ENCODE data around the gene C4orf50. TPM values are rescaled to one million over a fixed set of nuclear protein-coding genes. Genes with fewer than 3 reads are reported as not detected.

Gene C4orf50
- total and polyA plus RNA-seq, 4 experiments from 2014 or later, result 0.02 to 0.26 (median 0.25) TPM; not detected in 1

DNA sequence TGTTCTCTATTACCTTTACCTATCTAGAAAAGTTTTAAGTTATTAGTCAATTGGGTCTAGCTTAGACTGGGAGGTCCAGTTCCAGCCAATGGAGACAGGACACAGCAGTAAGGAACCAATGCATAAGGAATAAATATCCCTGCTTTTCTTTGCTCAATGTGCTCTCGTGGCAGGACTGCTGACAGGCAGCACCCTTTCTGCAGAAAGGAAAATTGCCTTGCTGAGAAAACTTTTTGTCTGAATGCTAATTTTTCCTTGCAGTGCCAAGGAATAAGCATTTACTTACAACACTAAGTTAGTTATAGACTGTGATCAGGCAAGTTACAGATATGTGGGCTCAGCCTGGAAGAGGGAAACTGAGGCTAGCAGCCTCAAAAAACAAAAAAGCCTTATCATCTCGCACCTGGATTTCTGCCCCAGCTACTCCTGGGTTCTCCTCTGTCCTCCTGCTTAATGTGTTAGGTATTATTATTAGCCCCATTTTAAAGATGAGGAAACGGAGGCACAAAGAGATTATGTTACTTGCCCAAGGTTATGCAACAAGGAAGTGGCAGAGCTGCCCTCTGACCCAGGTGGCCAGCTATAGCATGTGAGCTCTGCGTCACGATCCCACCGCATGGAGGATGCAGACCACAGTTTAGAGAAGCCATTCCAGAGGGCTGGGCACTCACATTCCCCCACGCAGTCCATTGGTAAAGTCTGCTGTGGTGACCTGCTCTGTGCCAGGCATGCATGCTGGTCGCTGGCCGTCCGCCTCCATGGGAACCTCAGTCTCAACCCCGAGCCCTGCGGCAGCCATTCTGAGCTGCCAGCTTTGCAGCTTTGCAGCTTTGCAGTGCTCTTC, 40.5 kb upstream of the C4orf50 start:
- Histone ChIP-seq H3K4me1 (ENCODE audit: insufficient read depth, low read length) (no peaks in the 10 kb centered on the region), H3K4me3 (ENCODE audit: low read length in 2 of 2) (no peak overlapping the region), H3K27me3 (ENCODE audit: insufficient read depth, low read length) (no peaks in the 10 kb centered on the region), H3K27ac (ENCODE audit: low read depth, low read length) (no peak overlapping the region), H3K9me3 (ENCODE audit: control insufficient read depth in 1 of 2, low read length in 2 of 2) (peaks cover 0 to 21% of the 10 kb centered on the region in 2 donors), H3K36me3 (ENCODE audit: insufficient read depth, low read length) (peaks cover 15% of the 10 kb centered on the region)
- Mint-ChIP-seq H3K27me3 (no peaks in the 10 kb centered on the region), H3K4me1 (no peaks in the 10 kb centered on the region), H3K9me3 (peaks cover 0 to 33% (median 21%) of the 10 kb centered on the region in 8 donors), H3K4me3 (no peak overlapping the region), H3K27ac (no peak overlapping the region), H3K36me3 (peaks cover 50 to 57% of the 10 kb centered on the region in 2 donors)
- DNase-seq, result no peak
- intact Hi-C loops (cut with micrococcal nuclease), result no loop called here
- ChIA-PET POLR2A (ENCODE audit: partially characterized antibody) (no interaction called here), CTCF (ENCODE audit: partially characterized antibody) (no interaction called here)

DNA sequence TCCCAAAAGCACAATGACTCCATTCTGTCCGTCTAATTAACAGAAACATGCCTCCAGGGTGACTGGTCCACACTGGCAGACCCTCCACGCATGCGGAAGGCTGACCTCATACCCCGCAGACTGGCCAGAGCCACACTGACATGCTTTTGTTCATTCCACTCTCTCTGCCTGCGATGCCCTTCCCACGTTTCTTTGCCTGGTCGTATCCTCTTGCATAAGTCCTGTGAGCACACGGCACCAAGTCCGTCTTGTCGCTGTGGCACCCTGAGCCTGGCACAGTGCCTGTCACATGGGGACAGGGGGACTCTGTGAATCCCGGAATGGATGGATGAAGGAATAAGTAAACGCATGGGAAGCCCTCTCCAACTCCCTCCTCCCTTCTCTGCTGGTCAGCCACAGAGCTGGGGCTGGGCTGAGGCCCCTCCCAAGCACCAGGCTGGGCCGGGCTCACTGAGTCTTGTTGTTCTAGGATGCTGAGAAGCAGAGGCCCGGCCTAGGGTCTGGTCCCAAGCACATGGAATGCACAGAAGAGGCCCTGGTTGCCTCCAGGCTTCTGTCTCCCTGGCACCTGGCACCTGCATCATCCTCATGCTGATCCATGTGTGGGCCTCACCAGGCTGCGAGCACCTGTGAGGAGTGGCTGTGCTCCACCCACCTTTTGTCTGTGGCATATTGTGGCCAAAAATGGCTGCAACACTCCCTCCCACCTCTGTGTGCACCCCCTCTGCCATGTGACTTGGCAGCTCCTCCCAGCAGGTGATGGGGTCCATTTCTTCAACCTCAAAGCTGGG, 38.9 kb upstream of the C4orf50 start:
- Histone ChIP-seq H3K4me1 (ENCODE audit: insufficient read depth, low read length) (no peaks in the 10 kb centered on the region), H3K27me3 (ENCODE audit: insufficient read depth, low read length) (no peaks in the 10 kb centered on the region), H3K9me3 (ENCODE audit: control insufficient read depth in 1 of 2, low read length in 2 of 2) (peaks cover 0 to 21% of the 10 kb centered on the region in 2 donors), H3K4me3 (ENCODE audit: low read length in 2 of 2) (no peak overlapping the region), H3K27ac (ENCODE audit: low read depth, low read length) (no peak overlapping the region), H3K36me3 (ENCODE audit: insufficient read depth, low read length) (peaks cover 15% of the 10 kb centered on the region)
- no peak for DNase-seq
- Mint-ChIP-seq H3K27me3 (no peaks in the 10 kb centered on the region), H3K4me1 (no peaks in the 10 kb centered on the region), H3K4me3 (no peak overlapping the region), H3K36me3 (peaks cover 45 to 51% of the 10 kb centered on the region in 2 donors), H3K27ac (peak overlapping the region in 1 of 7 donors; percentile 17), H3K9me3 (peaks cover 0 to 33% (median 21%) of the 10 kb centered on the region in 8 donors)
- CTCF ChIA-PET (ENCODE audit: partially characterized antibody), result no interaction called here
- intact Hi-C loops (cut with micrococcal nuclease), result no loop called here
- POLR2A ChIA-PET (ENCODE audit: partially characterized antibody), result no interaction called here

DNA sequence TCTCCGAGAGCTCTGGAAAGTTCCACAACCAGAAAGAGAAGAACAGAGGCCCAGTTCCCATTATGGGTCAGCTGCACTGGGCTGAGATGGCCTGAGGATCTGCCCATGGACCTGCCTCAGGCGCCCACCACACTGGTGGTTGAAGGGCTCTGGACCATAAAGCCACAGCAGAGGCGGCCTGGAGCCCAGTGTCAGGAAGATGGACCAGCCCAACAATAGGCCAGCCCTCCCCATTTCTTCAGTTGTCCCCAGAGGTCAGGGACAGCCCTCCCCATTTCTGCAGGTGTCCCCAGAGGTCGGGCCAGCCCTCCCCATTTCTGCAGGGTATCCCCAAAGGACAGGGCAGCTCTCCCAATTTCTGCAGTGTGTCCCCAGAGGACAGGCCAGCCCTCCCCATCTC, 37.2 kb upstream of the C4orf50 start:
- H3K36me3 ChIP-seq (ENCODE audit: insufficient read depth, low read length), result peaks cover 6% of the 10 kb centered on the region
- no peak overlapping the region for H3K27ac Mint-ChIP-seq
- no peak overlapping the region for H3K27ac ChIP-seq (ENCODE audit: low read depth, low read length)
- POLR2A ChIA-PET (ENCODE audit: partially characterized antibody), result no interaction called here
- CTCF ChIA-PET (ENCODE audit: partially characterized antibody), result no interaction called here
- H3K27me3 ChIP-seq (ENCODE audit: insufficient read depth, low read length), result no peaks in the 10 kb centered on the region
- intact Hi-C loops (cut with micrococcal nuclease), result no loop called here
- H3K36me3 Mint-ChIP-seq, result peaks cover 29 to 33% of the 10 kb centered on the region in 2 donors
- H3K4me1 ChIP-seq (ENCODE audit: insufficient read depth, low read length), result no peaks in the 10 kb centered on the region
- peaks cover 0 to 28% (median 18%) of the 10 kb centered on the region in 8 donors for H3K9me3 Mint-ChIP-seq
- no peaks in the 10 kb centered on the region for H3K4me1 Mint-ChIP-seq
- no peak for DNase-seq
- H3K27me3 Mint-ChIP-seq, result no peaks in the 10 kb centered on the region
- H3K9me3 ChIP-seq (ENCODE audit: control insufficient read depth in 1 of 2, low read length in 2 of 2), result peaks cover 0 to 21% of the 10 kb centered on the region in 2 donors
- no peak overlapping the region for H3K4me3 ChIP-seq (ENCODE audit: low read length in 2 of 2)
- H3K4me3 Mint-ChIP-seq, result no peak overlapping the region

DNA sequence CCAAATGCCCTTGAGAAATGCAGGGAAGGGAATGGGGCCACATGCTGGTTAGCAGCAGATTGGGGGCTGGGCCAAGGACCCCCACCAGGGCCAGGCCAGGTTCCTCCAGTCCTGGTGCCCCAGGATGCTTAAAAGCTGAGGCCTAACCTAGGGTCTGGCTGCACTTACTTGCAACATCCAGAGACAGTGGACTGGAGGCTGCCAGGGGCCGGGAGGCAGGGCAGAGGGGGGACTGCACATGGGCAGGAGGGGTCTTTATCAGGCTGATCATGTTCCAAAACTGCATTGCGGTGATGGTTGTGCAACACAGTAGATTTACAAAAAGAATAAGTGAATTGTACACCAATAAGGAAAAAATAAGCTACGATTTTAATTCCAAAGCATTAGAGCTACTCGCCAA, 36.8 kb upstream of the C4orf50 start:
- H3K4me1 ChIP-seq (ENCODE audit: insufficient read depth, low read length), result no peaks in the 10 kb centered on the region
- CTCF ChIA-PET (ENCODE audit: partially characterized antibody), result no interaction called here
- POLR2A ChIA-PET (ENCODE audit: partially characterized antibody), result no interaction called here
- no peak overlapping the region for H3K27ac ChIP-seq (ENCODE audit: low read depth, low read length)
- Mint-ChIP-seq H3K27ac (no peak overlapping the region), H3K36me3 (peaks cover 25 to 29% of the 10 kb centered on the region in 2 donors), H3K4me1 (no peaks in the 10 kb centered on the region), H3K27me3 (no peaks in the 10 kb centered on the region), H3K9me3 (peaks cover 0 to 24% (median 14%) of the 10 kb centered on the region in 8 donors), H3K4me3 (no peak overlapping the region)
- DNase-seq, result no peak
- H3K36me3 ChIP-seq (ENCODE audit: insufficient read depth, low read length), result peaks cover 6% of the 10 kb centered on the region
- peaks cover 0 to 18% of the 10 kb centered on the region in 2 donors for H3K9me3 ChIP-seq (ENCODE audit: control insufficient read depth in 1 of 2, low read length in 2 of 2)
- no peaks in the 10 kb centered on the region for H3K27me3 ChIP-seq (ENCODE audit: insufficient read depth, low read length)
- no peak overlapping the region for H3K4me3 ChIP-seq (ENCODE audit: low read length in 2 of 2)
- intact Hi-C loops (cut with micrococcal nuclease), result no loop called here

DNA sequence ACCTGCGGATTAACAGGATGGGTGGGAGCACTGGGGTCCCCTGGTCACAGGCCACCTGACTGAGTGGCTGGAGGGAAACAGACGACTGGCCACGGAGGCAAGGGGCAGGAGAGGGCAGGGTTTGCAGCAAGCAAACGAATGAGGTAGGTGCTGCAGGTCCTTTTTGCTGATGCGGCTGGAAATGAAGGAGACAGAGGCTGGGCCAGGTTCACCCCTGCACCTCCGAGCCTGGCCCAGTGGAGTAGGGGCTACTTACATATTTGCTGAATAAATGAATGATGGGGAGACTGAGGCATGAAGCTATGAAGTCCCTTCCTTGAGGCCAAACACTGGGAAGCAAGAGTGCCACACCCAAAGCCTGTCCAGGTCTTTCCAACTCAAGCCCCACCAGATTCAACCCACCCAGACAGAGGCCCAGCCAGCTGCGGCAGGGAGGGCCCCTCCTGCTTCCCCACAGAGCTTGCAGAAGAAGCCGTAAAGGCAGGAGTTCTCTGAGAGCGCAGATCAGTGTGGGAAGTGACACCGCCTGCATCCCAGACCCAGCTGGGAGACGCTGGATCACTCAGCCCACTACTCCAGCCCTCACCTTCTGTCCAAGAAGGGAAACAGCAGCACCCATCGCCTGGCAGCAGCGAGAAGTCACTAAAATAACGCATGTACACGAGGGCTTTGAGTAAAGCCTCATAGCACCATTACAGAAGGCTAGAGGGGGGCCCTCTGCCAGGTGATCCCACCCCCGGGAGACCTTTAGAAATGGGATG, 36.1 kb upstream of the C4orf50 start:
- Mint-ChIP-seq H3K27me3 (no peaks in the 10 kb centered on the region), H3K4me3 (no peak overlapping the region), H3K4me1 (peaks cover 0 to 2% (median 0%) of the 10 kb centered on the region in 4 donors), H3K27ac (peak overlapping the region in 1 of 7 donors; percentile 15), H3K9me3 (peaks cover 0 to 17% (median 11%) of the 10 kb centered on the region in 8 donors), H3K36me3 (peaks cover 24 to 26% of the 10 kb centered on the region in 2 donors)
- H3K36me3 ChIP-seq (ENCODE audit: insufficient read depth, low read length), result peaks cover 6% of the 10 kb centered on the region
- POLR2A ChIA-PET (ENCODE audit: partially characterized antibody), result no interaction called here
- no peak overlapping the region for H3K4me3 ChIP-seq (ENCODE audit: low read length in 2 of 2)
- CTCF ChIA-PET (ENCODE audit: partially characterized antibody), result no interaction called here
- peaks cover 0 to 12% of the 10 kb centered on the region in 2 donors for H3K9me3 ChIP-seq (ENCODE audit: control insufficient read depth in 1 of 2, low read length in 2 of 2)
- intact Hi-C loops (cut with micrococcal nuclease), result no loop called here
- no peaks in the 10 kb centered on the region for H3K4me1 ChIP-seq (ENCODE audit: insufficient read depth, low read length)
- DNase-seq, result no peak
- no peaks in the 10 kb centered on the region for H3K27me3 ChIP-seq (ENCODE audit: insufficient read depth, low read length)
- no peak overlapping the region for H3K27ac ChIP-seq (ENCODE audit: low read depth, low read length)

DNA sequence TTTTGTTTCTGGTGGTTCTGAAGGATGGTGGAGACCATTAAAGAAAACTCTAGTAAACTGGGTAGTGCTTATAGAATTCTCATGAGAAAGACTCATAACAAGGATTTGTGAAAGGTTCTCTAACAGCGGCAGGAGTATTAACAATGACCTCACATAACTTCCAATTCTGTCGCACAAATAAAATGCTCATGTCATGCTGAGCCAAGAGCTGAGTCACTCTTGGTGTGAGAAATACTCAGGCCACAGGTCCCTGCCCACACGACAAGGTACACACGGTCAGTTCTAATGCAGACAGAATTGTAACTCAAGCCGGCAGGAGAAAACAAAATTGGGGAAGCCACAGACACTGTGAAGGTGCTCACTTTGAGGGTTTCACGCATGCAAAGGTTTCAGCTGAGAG, 34.4 kb upstream of the C4orf50 start:
- H3K36me3 ChIP-seq (ENCODE audit: insufficient read depth, low read length), result peaks cover 2% of the 10 kb centered on the region
- H3K9me3 Mint-ChIP-seq, result peaks cover 0 to 5% (median 0%) of the 10 kb centered on the region in 8 donors
- no peaks in the 10 kb centered on the region for H3K9me3 ChIP-seq (ENCODE audit: control insufficient read depth in 1 of 2, low read length in 2 of 2)
- H3K27me3 Mint-ChIP-seq, result no peaks in the 10 kb centered on the region
- H3K4me1 ChIP-seq (ENCODE audit: insufficient read depth, low read length), result no peaks in the 10 kb centered on the region
- ChIA-PET POLR2A (ENCODE audit: partially characterized antibody) (no interaction called here), CTCF (ENCODE audit: partially characterized antibody) (no interaction called here)
- DNase-seq, result no peak
- H3K4me3 Mint-ChIP-seq, result no peak overlapping the region
- H3K36me3 Mint-ChIP-seq, result peaks cover 12 to 15% of the 10 kb centered on the region in 2 donors
- no peak overlapping the region for H3K27ac Mint-ChIP-seq
- peaks cover 0 to 6% (median 3%) of the 10 kb centered on the region in 4 donors for H3K4me1 Mint-ChIP-seq
- H3K27ac ChIP-seq (ENCODE audit: low read depth, low read length), result no peak overlapping the region
- intact Hi-C loops (cut with micrococcal nuclease), result no loop called here
- H3K27me3 ChIP-seq (ENCODE audit: insufficient read depth, low read length), result no peaks in the 10 kb centered on the region
- H3K4me3 ChIP-seq (ENCODE audit: low read length in 2 of 2), result no peak overlapping the region

DNA sequence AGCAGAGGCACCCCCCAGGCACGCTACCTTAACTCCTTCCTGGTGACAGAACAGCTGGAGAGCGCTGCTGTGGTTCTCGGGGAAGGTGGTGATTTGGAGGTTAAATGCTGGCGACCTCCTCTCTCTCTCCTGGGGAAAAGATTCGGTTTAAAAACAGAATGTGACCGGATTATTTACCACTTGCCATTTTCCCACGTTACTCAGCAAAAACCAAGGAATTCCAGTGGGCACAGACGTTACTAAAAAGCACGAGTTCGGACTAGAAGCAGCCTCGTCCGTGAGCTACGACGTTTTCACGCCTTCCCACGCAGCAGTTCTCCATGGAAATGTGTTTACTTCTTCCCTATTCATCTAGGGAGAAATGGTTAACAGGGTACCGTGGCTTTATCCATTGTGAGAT, 32.3 kb upstream of the C4orf50 start:
- Mint-ChIP-seq H3K36me3 (peaks cover 7 to 11% of the 10 kb centered on the region in 2 donors), H3K9me3 (no peaks in the 10 kb centered on the region), H3K4me3 (no peak overlapping the region), H3K27me3 (no peaks in the 10 kb centered on the region), H3K27ac (no peak overlapping the region), H3K4me1 (peaks cover 0 to 6% (median 3%) of the 10 kb centered on the region in 4 donors)
- no peaks in the 10 kb centered on the region for H3K36me3 ChIP-seq (ENCODE audit: insufficient read depth, low read length)
- intact Hi-C loops (cut with micrococcal nuclease), result no loop called here
- POLR2A ChIA-PET (ENCODE audit: partially characterized antibody), result no interaction called here
- no peaks in the 10 kb centered on the region for H3K27me3 ChIP-seq (ENCODE audit: insufficient read depth, low read length)
- H3K4me3 ChIP-seq (ENCODE audit: low read length in 2 of 2), result no peak overlapping the region
- H3K27ac ChIP-seq (ENCODE audit: low read depth, low read length), result no peak overlapping the region
- no peaks in the 10 kb centered on the region for H3K4me1 ChIP-seq (ENCODE audit: insufficient read depth, low read length)
- DNase-seq, result no peak
- CTCF ChIA-PET (ENCODE audit: partially characterized antibody), result no interaction called here
- no peaks in the 10 kb centered on the region for H3K9me3 ChIP-seq (ENCODE audit: control insufficient read depth in 1 of 2, low read length in 2 of 2)
